Thoracic aorta (tissue), 2 donors: ENCODE data around the gene TMEM140. TPM values are rescaled to one million over a fixed set of nuclear protein-coding genes. Genes with fewer than 3 reads are reported as not detected.

Source experiments
- ATAC-seq: fragments of 150-250 bp; one replicate; pipeline ENCODE4 v1.8.0; 2017; ENCODE audit warnings: low read depth; ENCODE audit not compliant: insufficient number of reproducible peaks, low FRiP score
- DNase-seq: peaks from one replicate; pipeline ENCODE4 v3.0.0-alpha.2; 2020; ENCODE audit warnings: low spot score
- H3K27ac ChIP-seq, 2 donors: fragments of 200-600 bp; sonication (generic); 1 replicate in 1 of 2; 2 replicates in 1 of 2; pipeline ENCODE4 v1.5.1; 2016; ENCODE audit warnings: mild to moderate bottlenecking in 2 of 2, moderate library complexity in 2 of 2
- H3K27me3 ChIP-seq: fragments of 200-600 bp; sonication (generic); replicated peaks from 2 replicates; pipeline ENCODE4 v1.6.0; 2016; ENCODE audit warnings: mild to moderate bottlenecking; ENCODE audit not compliant: insufficient read depth
- H3K36me3 ChIP-seq: fragments of 200-600 bp; sonication (generic); one replicate; pipeline ENCODE4 v1.5.1; 2016
- H3K4me1 ChIP-seq, 2 donors: fragments of 200-600 bp; sonication (generic); 1 replicate in 1 of 2; 2 replicates in 1 of 2; pipeline versions ENCODE4 v1.5.1 to v1.6.0; 2016; ENCODE audit warnings: low read depth in 2 of 2, mild to moderate bottlenecking in 1 of 2; ENCODE audit not compliant: control insufficient read depth in 1 of 2
- H3K4me3 ChIP-seq: fragments of 200-600 bp; sonication (generic); 2 replicates; pipeline ENCODE4 v1.5.1; 2016; ENCODE audit warnings: mild to moderate bottlenecking
- H3K9me3 ChIP-seq: fragments of 200-600 bp; sonication (generic); 2 replicates; pipeline ENCODE4 v1.5.1; 2016
- CTCF ChIP-seq: fragments of 200-600 bp; sonication (generic); IDR thresholded peaks from one replicate; pipeline ENCODE4 v1.5.1; 2019; ENCODE audit warnings: antibody characterized with exemption
- total RNA-seq, 2 donors: library from RNA; depleted of rRNA; stranded (reverse); fragments of >200 nt; gene quantifications; one replicate each; pipeline versions ENCODE4 v1.1.0 to v1.2.3, GENCODE V29; 2016

Gene TMEM140
- 10 to 100 TPM; 20.6 to 27.6 TPM for total RNA-seq

GRCh38 chr7:135147899-135148721, at the start of gene TMEM140:
Gene TMEM140 (plus strand): TSS chr7:135148072. CDS start chr7:135164442, 16,370 bp downstream.
- Histone ChIP-seq H3K4me1 (peaks cover 29 to 53% of the 10 kb centered on the region in 2 donors), H3K27me3 (no peaks in the 10 kb centered on the region), H3K27ac (peak within 1 kb of the TSS; percentile 92 to 93), H3K4me3 (peak within 1 kb of the TSS; percentile 75), H3K9me3 (no peaks in the 10 kb centered on the region), H3K36me3 (no peaks in the 10 kb centered on the region)
- no peak for DNase-seq
- ATAC-seq, result peak; percentile 64
- no peak for TF ChIP-seq CTCF

GRCh38 chr7:135098391-135098790, 49.5 kb upstream of the TMEM140 start:
- no peak for TF ChIP-seq CTCF
- no peaks in the 10 kb centered on the region for H3K27me3 ChIP-seq
- DNase-seq, result no peak
- ATAC-seq, result no peak
- H3K4me1 ChIP-seq, result peaks cover 0 to 6% of the 10 kb centered on the region in 2 donors
- no peaks in the 10 kb centered on the region for H3K36me3 ChIP-seq
- H3K9me3 ChIP-seq, result no peaks in the 10 kb centered on the region
- H3K27ac ChIP-seq, result no peak overlapping the region
- H3K4me3 ChIP-seq, result no peak overlapping the region

- no peaks in the 10 kb centered on the region for H3K27me3 ChIP-seq
- DNase-seq (no peak), ATAC-seq (no peak)
- no peak overlapping the region for H3K27ac ChIP-seq
- H3K4me1 ChIP-seq, result peaks cover 0 to 6% of the 10 kb centered on the region in 2 donors
- TF ChIP-seq CTCF, result no peak
- H3K36me3 ChIP-seq, result no peaks in the 10 kb centered on the region
- H3K4me3 ChIP-seq, result no peak overlapping the region
- H3K9me3 ChIP-seq, result no peaks in the 10 kb centered on the region
These were observed 47.0 kb upstream of the TMEM140 start for GRCh38 chr7:135100856-135101255.

- H3K36me3 ChIP-seq, result no peaks in the 10 kb centered on the region
- H3K4me3 ChIP-seq, result no peak overlapping the region
- H3K4me1 ChIP-seq, result peaks cover 0 to 6% of the 10 kb centered on the region in 2 donors
- no peak for DNase-seq
- no peaks in the 10 kb centered on the region for H3K9me3 ChIP-seq
- no peaks in the 10 kb centered on the region for H3K27me3 ChIP-seq
- ATAC-seq, result no peak
- no peak overlapping the region for H3K27ac ChIP-seq
- no peak for TF ChIP-seq CTCF
These were observed 45.5 kb upstream of the TMEM140 start for GRCh38 chr7:135102372-135102771.

- DNase-seq (no peak), ATAC-seq (no peak)
- TF ChIP-seq CTCF, result no peak
These were observed 38.3 kb upstream of the TMEM140 start for GRCh38 chr7:135109562-135109961.

More at GRCh38 chr7:135109562-135109961, 38.3 kb upstream of the TMEM140 start:
- H3K9me3 ChIP-seq, result no peaks in the 10 kb centered on the region
- H3K27me3 ChIP-seq, result no peaks in the 10 kb centered on the region
- H3K27ac ChIP-seq, result no peak overlapping the region
- H3K36me3 ChIP-seq, result no peaks in the 10 kb centered on the region
- H3K4me3 ChIP-seq, result no peak overlapping the region
- H3K4me1 ChIP-seq, result no peaks in the 10 kb centered on the region
